SK-N-SH (cell line): ENCODE data around the gene PANX2. TPM values are rescaled to one million over a fixed set of nuclear protein-coding genes. Genes with fewer than 3 reads are reported as not detected.

Experiments
- CTCF ChIA-PET: fragments of 300-600, 350-600 bp; formaldehyde crosslinking; extraction: SDS; loops from one replicate; lab custom pipeline; 2021; lab: Yijun Ruan, JAX
- POLR2A ChIA-PET: fragments of 350-600 bp; sonication (Branson Sonifier 250); formaldehyde crosslinking; extraction: SDS; loops from one replicate; lab custom pipeline; 2020; ENCODE audit warnings: antibody characterized with exemption, inconsistent platforms; lab: Yijun Ruan, JAX
- DNase-seq: peaks from one replicate; pipeline ENCODE4 v3.0.0; 2012
- H2AFZ ChIP-seq: fragments of 200-600 bp; sonication (generic); 2 replicates; pipeline ENCODE4 v1.8.1; 2016; ENCODE audit warnings: antibody characterized with exemption, mild to moderate bottlenecking, low read depth
- H3F3A ChIP-seq: fragments of 200-600 bp; sonication (generic); replicated peaks from 2 replicates; pipeline ENCODE3; 2016; ENCODE audit warnings: antibody characterized with exemption, mild to moderate bottlenecking; ENCODE audit not compliant: insufficient read depth
- H3K27ac ChIP-seq, 2 experiments: fragments of 200-500 bp in 1 of 2; fragments of 200-600 bp in 1 of 2; sonication (Bioruptor generic) in 1 of 2; sonication (generic), shearing (Covaris generic) in 1 of 2; 2 replicates each; pipeline versions ENCODE4 v1.5.1 to v1.6.1; 2014 to 2016; ENCODE audit warnings: low read depth in 2 of 2, inconsistent platforms in 1 of 2, low read length in 1 of 2, mild to moderate bottlenecking in 1 of 2, mixed read lengths in 1 of 2
- H3K27me3 ChIP-seq: fragments of 200-600 bp; sonication (generic), shearing (Covaris generic); 2 replicates; pipeline ENCODE4 v1.6.1; 2016; ENCODE audit warnings: mixed run types; ENCODE audit not compliant: insufficient read depth
- H3K36me3 ChIP-seq, 2 experiments: fragments of 200-500 bp in 1 of 2; fragments of 200-600 bp in 1 of 2; sonication (Bioruptor generic) in 1 of 2; sonication (generic) in 1 of 2; replicated peaks in 1 of 2; 2 replicates each; pipeline versions ENCODE3 to v1.5.1; 2014 to 2016; ENCODE audit warnings: low read length in 1 of 2, mild to moderate bottlenecking in 1 of 2; ENCODE audit not compliant: insufficient read depth in 2 of 2, control insufficient read depth in 1 of 2
- H3K4me1 ChIP-seq, 2 experiments: fragments of 200-500 bp in 1 of 2; fragments of 200-600 bp in 1 of 2; sonication (Bioruptor generic) in 1 of 2; sonication (generic), shearing (Covaris generic) in 1 of 2; 2 replicates each; pipeline versions ENCODE4 v1.5.1 to v1.6.1; 2014 to 2016; ENCODE audit warnings: low read depth in 1 of 2, low read length in 1 of 2, mixed run types in 1 of 2; ENCODE audit not compliant: insufficient read depth in 2 of 2, control insufficient read depth in 1 of 2
- H3K4me2 ChIP-seq: fragments of 200-600 bp; sonication (generic), shearing (Covaris generic); 2 replicates; pipeline ENCODE4 v1.6.1; 2017; ENCODE audit warnings: mixed run types
- H3K4me3 ChIP-seq, 2 experiments: fragments of 200-500 bp in 1 of 2; fragments of 200-600 bp in 1 of 2; sonication (Bioruptor generic) in 1 of 2; sonication (generic), shearing (Covaris generic) in 1 of 2; 2 replicates each; pipeline versions ENCODE4 v1.5.1 to v1.8.1; 2014 to 2016; ENCODE audit warnings: low read depth in 2 of 2, inconsistent platforms in 1 of 2, low read length in 1 of 2, mild to moderate bottlenecking in 1 of 2, mixed read lengths in 1 of 2, moderate library complexity in 1 of 2
- H3K79me2 ChIP-seq: fragments of 200-600 bp; sonication (generic); 2 replicates; pipeline ENCODE4 v1.8.1; 2017; ENCODE audit warnings: mild to moderate bottlenecking; ENCODE audit not compliant: insufficient read depth
- H3K9ac ChIP-seq: fragments of 200-600 bp; sonication (generic); 2 replicates; pipeline ENCODE4 v1.6.1; 2017; ENCODE audit warnings: mixed run types
- H3K9me2 ChIP-seq: fragments of 200-600 bp; sonication (generic); 2 replicates; pipeline ENCODE4 v1.6.1; 2017; ENCODE audit warnings: mixed run types
- H3K9me3 ChIP-seq: fragments of 200-600 bp; sonication (generic); 2 replicates; pipeline ENCODE4 v1.6.1; 2017; ENCODE audit warnings: mixed run types, mild to moderate bottlenecking, moderate library complexity
- H4K20me1 ChIP-seq: fragments of 200-600 bp; sonication (generic); 2 replicates; pipeline ENCODE4 v1.6.1; 2017; ENCODE audit warnings: mild to moderate bottlenecking, mixed run types; ENCODE audit not compliant: insufficient read depth
- CHD2 ChIP-seq: fragments of 150-350 bp; IDR thresholded peaks from 2 replicates; pipeline ENCODE4 v1.6.1; 2018; ENCODE audit warnings: low read length; ENCODE audit not compliant: partially characterized antibody
- CTCF ChIP-seq: fragments of 200-600 bp; sonication (generic); IDR thresholded peaks from 2 replicates; pipeline ENCODE4 v1.6.1; 2017; ENCODE audit warnings: antibody characterized with exemption, mild to moderate bottlenecking, moderate library complexity
- FOSL2 ChIP-seq: IDR thresholded peaks from 2 replicates; pipeline ENCODE4 v1.4.0; 2012; ENCODE audit warnings: low read depth, mild to moderate bottlenecking, moderate library complexity, borderline replicate concordance
- FOXJ3 ChIP-seq: sonication (generic); formaldehyde crosslinking; IDR thresholded peaks from 2 replicates; pipeline ENCODE4 v1.5.1; 2020; ENCODE audit warnings: mild to moderate bottlenecking, missing genetic modification reagents
- GABPA ChIP-seq: IDR thresholded peaks from 2 replicates; pipeline ENCODE4 v1.4.0; 2012; ENCODE audit warnings: low read depth, mild to moderate bottlenecking
- GATA2 ChIP-seq: sonication (generic); formaldehyde crosslinking; IDR thresholded peaks from 2 replicates; pipeline ENCODE4 v1.5.0; 2020; ENCODE audit warnings: mild to moderate bottlenecking, missing genetic modification reagents
- IRF3 ChIP-seq: fragments of 150-350 bp; IDR thresholded peaks from 2 replicates; pipeline ENCODE4 v1.6.1; 2016; ENCODE audit warnings: mild to moderate bottlenecking, low read depth, low read length
- JUND ChIP-seq: IDR thresholded peaks from 2 replicates; pipeline ENCODE4 v1.4.0; 2012
- MAX ChIP-seq: IDR thresholded peaks from 2 replicates; pipeline ENCODE4 v1.4.0; 2012; ENCODE audit warnings: low read depth
- MEF2A ChIP-seq: IDR thresholded peaks from 2 replicates; pipeline ENCODE4 v1.4.0; 2012; ENCODE audit warnings: low read depth, borderline replicate concordance
- MXI1 ChIP-seq: IDR thresholded peaks from 2 replicates; pipeline ENCODE4 v1.6.1; 2012; ENCODE audit warnings: mild to moderate bottlenecking, low read depth, low read length, improper control_type of control experiment
- NFIC ChIP-seq: IDR thresholded peaks from 2 replicates; pipeline ENCODE4 v1.4.0; 2012; ENCODE audit warnings: borderline replicate concordance
- POLR2AphosphoS5 ChIP-seq: IDR thresholded peaks from 2 replicates; pipeline ENCODE4 v1.6.1; 2012; ENCODE audit warnings: low read depth, low read length
- REST ChIP-seq: IDR thresholded peaks from 2 replicates; pipeline ENCODE4 v1.6.1; 2012; ENCODE audit warnings: mild to moderate bottlenecking, low read depth, low read length, moderate library complexity
- SMC3 ChIP-seq: IDR thresholded peaks from 2 replicates; pipeline ENCODE4 v1.6.1; 2012; ENCODE audit warnings: low read depth, low read length, improper control_type of control experiment
- TAF1 ChIP-seq: IDR thresholded peaks from 2 replicates; pipeline ENCODE4 v1.6.1; 2012; ENCODE audit warnings: low read depth, mild to moderate bottlenecking, low read length, moderate library complexity, borderline replicate concordance
- TCF12 ChIP-seq: IDR thresholded peaks from 2 replicates; pipeline ENCODE4 v1.4.0; 2012
- USF1 ChIP-seq: IDR thresholded peaks from 2 replicates; pipeline ENCODE4 v1.4.0; 2012; ENCODE audit warnings: low read depth, borderline replicate concordance
- WGBS: methylation state at CpG from one replicate; pipeline ENCODE4 v1.1.6; 2017; ENCODE audit warnings: low lambda C conversion rate; 5-methylcytosine and 5-hydroxymethylcytosine counted together
- polyA plus RNA-seq, 3 experiments: library from polyadenylated mRNA; depleted of rRNA; stranded (reverse); fragments of >200 nt; gene quantifications; 2 replicates each; pipeline ENCODE4 v1.2.3, GENCODE V29; 2012

Gene PANX2
- polyA plus RNA-seq, 1 of the 3 experiments (the other 2 are of a cell fraction) = 2.4 TPM

GRCh38 chr22:50215297-50216054 is 44.9 kb downstream of the PANX2 start:
- H2AFZ ChIP-seq = no peak overlapping the region
- peak overlapping the region in 1 of 2 experiments; percentile 12; a peak in 1 of 4 replicates for H3K27ac ChIP-seq
- H3K36me3 ChIP-seq = peaks cover 40 to 63% of the 10 kb centered on the region in 2 experiments

More at GRCh38 chr22:50215297-50216054, 44.9 kb downstream of the PANX2 start:
- no peak for DNase-seq
- Histone ChIP-seq H3K4me1 (peaks cover 0 to 22% of the 10 kb centered on the region in 2 experiments; a peak in 1 of 4 replicates), H3K79me2 (peaks cover 26% of the 10 kb centered on the region), H3K27me3 (no peaks in the 10 kb centered on the region), H3K9me2 (no peaks in the 10 kb centered on the region), H4K20me1 (peaks cover 20% of the 10 kb centered on the region; the same call in 1 of the 2 replicates), H3K4me2 (no peak overlapping the region), H3F3A (peaks cover 10% of the 10 kb centered on the region), H3K4me3 (no peak overlapping the region), H3K9ac (no peak overlapping the region), H3K9me3 (no peaks in the 10 kb centered on the region)
- TF ChIP-seq NFIC = no peak
- TF ChIP-seq MEF2A = no peak
- TF ChIP-seq MXI1 = no peak
- no peak for TF ChIP-seq REST
- no peak for TF ChIP-seq CHD2
- TF ChIP-seq GABPA = no peak
- no peak for TF ChIP-seq FOSL2
- no peak for TF ChIP-seq MAX
- TF ChIP-seq GATA2 (CRISPR knock-in tag) = no peak
- TF ChIP-seq TCF12 = no peak
- no peak for TF ChIP-seq FOXJ3 (CRISPR knock-in tag)
- TF ChIP-seq SMC3 = no peak
- no peak for TF ChIP-seq JUND
- no peak for TF ChIP-seq USF1
- no peak for TF ChIP-seq CTCF
- TF ChIP-seq IRF3 = no peak
- no peak for TF ChIP-seq TAF1
- no peak for TF ChIP-seq POLR2AphosphoS5
- ChIA-PET CTCF (interaction anchor here (1.1 to 1.8 kb wide), 4 partner anchors 9 to 68 kb away, joined by 3 to 10 read pairs (median 6); no protein-coding TSS in a partner anchor), POLR2A (no interaction called here)
- WGBS = 86% methylated on average over 12 of the region's 17 CpGs
